ENCODE data around the gene GDI2. TPM values are rescaled to one million over a fixed set of nuclear protein-coding genes. Genes with fewer than 3 reads are reported as not detected.

The GDI2 gene
- total and polyA plus RNA-seq, 2 of the 13 experiments (the other 11 are each of a cell fraction or from before 2014, with no cell fraction given), result 153 to 477 TPM

DNA sequence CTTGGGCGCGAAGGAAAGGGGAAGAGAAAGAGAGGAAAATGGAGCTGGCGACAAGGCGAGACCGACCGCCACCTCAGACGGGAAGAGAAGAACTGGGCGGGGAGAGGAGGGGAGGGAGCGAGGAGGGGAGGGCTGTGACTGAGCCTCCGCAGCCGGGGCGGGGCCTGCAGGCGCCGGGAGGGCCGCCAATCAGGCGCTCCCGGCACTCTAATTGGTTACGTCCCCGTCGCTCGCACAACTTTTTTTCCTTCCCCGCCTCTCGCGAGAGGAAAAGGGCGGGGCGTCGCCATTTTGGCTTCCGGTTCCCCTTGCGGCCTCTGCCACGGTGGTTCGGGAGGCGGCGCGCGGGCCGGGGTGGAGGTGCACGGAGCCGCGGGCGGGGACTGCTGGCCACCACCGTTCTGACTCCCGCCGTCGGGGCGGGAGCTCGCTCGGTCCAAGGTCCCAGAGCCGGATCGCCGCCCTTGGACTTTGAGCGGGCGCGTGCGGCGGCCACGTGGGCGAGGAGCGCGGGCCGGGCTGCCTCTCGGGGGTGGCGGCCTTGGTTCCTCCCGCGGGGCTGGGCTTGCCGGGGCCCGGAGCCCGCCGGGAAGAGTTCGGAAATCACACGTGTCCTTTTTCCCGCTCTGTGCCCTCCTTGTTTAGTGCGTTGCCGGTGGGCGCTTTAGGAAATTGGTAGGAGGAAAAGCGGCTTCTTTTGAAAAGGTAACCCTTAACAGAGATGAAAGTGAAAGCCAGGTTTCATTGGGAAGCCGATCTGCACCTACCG, at the start of gene GDI2 (continued):
- TF ChIP-seq HNF4G (IDR thresholded peaks at IDR 0.05; ENCODE audit: borderline replicate concordance, low read depth, low read length) (peak; percentile 98), HNF4G (CRISPR knock-in tag; IDR thresholded peaks at IDR 0.05; ENCODE audit: borderline replicate concordance, low read depth) (peak; percentile 98), FIP1L1 (IDR thresholded peaks at IDR 0.05; ENCODE audit: borderline replicate concordance, insufficient read depth, low read depth, low read length) (no peak), TFE3 (CRISPR knock-in tag; IDR thresholded peaks at IDR 0.05) (peak; percentile 88), MZF1 (CRISPR knock-in tag; IDR thresholded peaks at IDR 0.05; ENCODE audit: borderline replicate concordance) (no peak), ZNF615 (CRISPR knock-in tag; IDR thresholded peaks at IDR 0.05; ENCODE audit: borderline replicate concordance) (no peak), PLRG1 (conservative IDR thresholded peaks at IDR 0.05) (no peak), RXRB (CRISPR knock-in tag; IDR thresholded peaks at IDR 0.05; ENCODE audit: borderline replicate concordance) (peak; percentile 72), PAXIP1 (CRISPR knock-in tag; conservative IDR thresholded peaks at IDR 0.05) (peak; percentile 90), ZNF431 (CRISPR knock-in tag; IDR thresholded peaks at IDR 0.05; ENCODE audit: borderline replicate concordance, low read depth) (peak; percentile 97), FOSL2 (CRISPR knock-in tag; IDR thresholded peaks at IDR 0.05) (no peak; the same call in none of the 2 replicates), IRF1 (CRISPR knock-in tag; IDR thresholded peaks at IDR 0.05; ENCODE audit: low read depth) (0 out of 2 replicates have a peak, but pooled peaks have one; percentile 75), DNMT3B (CRISPR knock-in tag; conservative IDR thresholded peaks at IDR 0.05) (no peak), BRCA1 (CRISPR knock-in tag; IDR thresholded peaks at IDR 0.05) (peak; percentile 64; the same call in 1 of the 2 replicates), ZBTB21 (CRISPR knock-in tag; IDR thresholded peaks at IDR 0.05) (peak; percentile 14; the same call in 1 of the 2 replicates)
- TF ChIP-seq, protein P1, sequence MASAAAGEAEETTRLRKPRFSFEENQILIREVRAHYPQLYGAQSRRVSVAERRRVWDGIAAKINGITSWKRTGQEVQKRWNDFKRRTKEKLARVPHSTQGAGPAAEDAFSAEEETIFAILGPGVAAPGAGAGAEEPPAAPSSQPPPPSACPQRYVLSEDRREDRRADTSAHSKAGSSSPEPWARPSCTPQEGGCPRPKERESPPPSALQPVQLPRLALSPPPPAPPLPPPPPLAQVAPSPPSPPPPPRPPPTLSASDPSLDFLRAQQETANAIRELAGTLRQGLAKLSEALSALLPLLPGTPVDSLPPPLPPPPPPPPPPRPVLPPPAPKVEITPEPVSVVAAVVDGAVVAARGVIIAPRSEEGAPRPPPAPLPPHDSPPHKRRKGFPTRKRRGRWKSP (CRISPR knock-in tag; IDR thresholded peaks at IDR 0.05), result peak; percentile 92
- TF ChIP-seq, protein P2, sequence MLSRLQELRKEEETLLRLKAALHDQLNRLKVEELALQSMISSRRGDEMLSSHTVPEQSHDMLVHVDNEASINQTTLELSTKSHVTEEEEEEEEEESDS (CRISPR knock-in tag; IDR thresholded peaks at IDR 0.05; ENCODE audit: borderline replicate concordance), result peak; percentile 62; the same call in 1 of the 2 replicates
- TF ChIP-seq, protein P3, sequence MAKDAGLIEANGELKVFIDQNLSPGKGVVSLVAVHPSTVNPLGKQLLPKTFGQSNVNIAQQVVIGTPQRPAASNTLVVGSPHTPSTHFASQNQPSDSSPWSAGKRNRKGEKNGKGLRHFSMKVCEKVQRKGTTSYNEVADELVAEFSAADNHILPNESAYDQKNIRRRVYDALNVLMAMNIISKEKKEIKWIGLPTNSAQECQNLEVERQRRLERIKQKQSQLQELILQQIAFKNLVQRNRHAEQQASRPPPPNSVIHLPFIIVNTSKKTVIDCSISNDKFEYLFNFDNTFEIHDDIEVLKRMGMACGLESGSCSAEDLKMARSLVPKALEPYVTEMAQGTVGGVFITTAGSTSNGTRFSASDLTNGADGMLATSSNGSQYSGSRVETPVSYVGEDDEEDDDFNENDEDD (CRISPR knock-in tag; IDR thresholded peaks at IDR 0.05; ENCODE audit: borderline replicate concordance), result peak; percentile 98
